ENCODE data around the gene NID1.

- TF ChIP-seq, protein P1, sequence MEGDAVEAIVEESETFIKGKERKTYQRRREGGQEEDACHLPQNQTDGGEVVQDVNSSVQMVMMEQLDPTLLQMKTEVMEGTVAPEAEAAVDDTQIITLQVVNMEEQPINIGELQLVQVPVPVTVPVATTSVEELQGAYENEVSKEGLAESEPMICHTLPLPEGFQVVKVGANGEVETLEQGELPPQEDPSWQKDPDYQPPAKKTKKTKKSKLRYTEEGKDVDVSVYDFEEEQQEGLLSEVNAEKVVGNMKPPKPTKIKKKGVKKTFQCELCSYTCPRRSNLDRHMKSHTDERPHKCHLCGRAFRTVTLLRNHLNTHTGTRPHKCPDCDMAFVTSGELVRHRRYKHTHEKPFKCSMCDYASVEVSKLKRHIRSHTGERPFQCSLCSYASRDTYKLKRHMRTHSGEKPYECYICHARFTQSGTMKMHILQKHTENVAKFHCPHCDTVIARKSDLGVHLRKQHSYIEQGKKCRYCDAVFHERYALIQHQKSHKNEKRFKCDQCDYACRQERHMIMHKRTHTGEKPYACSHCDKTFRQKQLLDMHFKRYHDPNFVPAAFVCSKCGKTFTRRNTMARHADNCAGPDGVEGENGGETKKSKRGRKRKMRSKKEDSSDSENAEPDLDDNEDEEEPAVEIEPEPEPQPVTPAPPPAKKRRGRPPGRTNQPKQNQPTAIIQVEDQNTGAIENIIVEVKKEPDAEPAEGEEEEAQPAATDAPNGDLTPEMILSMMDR (IDR thresholded peaks at IDR 0.05), result no peak
- TF ChIP-seq POLR2A (IDR thresholded peaks at IDR 0.05) (no peak), POLR2AphosphoS5 (IDR thresholded peaks at IDR 0.05) (no peak)
Measured at GRCh38 chr1:235928197-235928596, 136.7 kb downstream of the NID1 start.
